Measurements from ENCODE around the gene SLC35A3.
A peak's percentile ranks its signal among the peaks of the same experiment; 100 is the strongest.
"Not testable (repeated sequence)": the region's sequence is repeated elsewhere in the genome, so short reads cannot be mapped to it uniquely, and the experiment has no call there.

SLC35A3 gene

GRCh38 chr1:100045206-100045605 lies 75.4 kb downstream of the SLC35A3 start:
- H3K9ac ChIP-seq (ENCODE audit: low read length in 5 of 5), result no peak overlapping the region
- no peaks in the 10 kb centered on the region for H3K36me3 ChIP-seq (ENCODE audit: control insufficient read depth in 5 of 5, insufficient read depth in 5 of 5, low read length in 5 of 5)
- H3K4me1 ChIP-seq (ENCODE audit: control insufficient read depth in 5 of 5, insufficient read depth in 5 of 5, low read length in 5 of 5), result peaks cover 0 to 10% (median 4%) of the 10 kb centered on the region in 5 donors
- H3K9me3 ChIP-seq (ENCODE audit: control insufficient read depth in 5 of 5, low read length in 5 of 5), result no peaks in the 10 kb centered on the region
- H3K27ac ChIP-seq (ENCODE audit: low read depth, low read length), result no peak overlapping the region
- no peaks in the 10 kb centered on the region for H3K27me3 ChIP-seq (ENCODE audit: control insufficient read depth in 5 of 5, insufficient read depth in 4 of 5, low read length in 5 of 5)
- no peak overlapping the region for H3K4me3 ChIP-seq (ENCODE audit: low read depth in 1 of 5, low read length in 5 of 5)

- H3K9me3 ChIP-seq (ENCODE audit: control insufficient read depth in 5 of 5, low read length in 5 of 5); H3K4me3 ChIP-seq (ENCODE audit: low read depth in 1 of 5, low read length in 5 of 5); H3K4me1 ChIP-seq (ENCODE audit: control insufficient read depth in 5 of 5, insufficient read depth in 5 of 5, low read length in 5 of 5); H3K27me3 ChIP-seq (ENCODE audit: control insufficient read depth in 5 of 5, insufficient read depth in 4 of 5, low read length in 5 of 5); H3K9ac ChIP-seq (ENCODE audit: low read length in 5 of 5); H3K27ac ChIP-seq (ENCODE audit: low read depth, low read length); H3K36me3 ChIP-seq (ENCODE audit: control insufficient read depth in 5 of 5, insufficient read depth in 5 of 5, low read length in 5 of 5): not testable (repeated sequence)
These were observed 77.5 kb downstream of the SLC35A3 start for GRCh38 chr1:100047235-100047708.

DNA sequence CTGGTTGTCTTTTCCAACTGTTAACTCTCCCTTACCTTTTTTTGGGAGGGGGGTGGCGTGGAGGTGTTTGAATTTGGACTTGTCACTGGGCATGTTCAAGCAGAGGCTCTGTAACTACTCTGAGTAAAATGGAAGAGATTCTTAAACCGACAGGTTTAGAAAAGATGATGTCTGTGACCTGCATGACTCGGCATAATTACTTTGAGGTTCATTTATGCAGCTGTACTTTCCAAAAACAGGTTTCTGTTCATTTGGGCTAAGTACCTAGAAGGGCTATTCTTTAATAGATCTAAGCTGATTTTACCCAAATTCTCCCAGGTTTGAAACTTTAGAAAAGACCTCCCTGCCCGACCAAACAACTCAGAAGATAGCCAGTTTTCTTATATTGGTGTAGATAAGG lies 80.3 kb downstream of the SLC35A3 start:
- Histone ChIP-seq H3K27ac (ENCODE audit: low read depth, low read length) (no peak overlapping the region), H3K4me1 (ENCODE audit: control insufficient read depth in 5 of 5, insufficient read depth in 5 of 5, low read length in 5 of 5) (peaks cover 0 to 5% (median 0%) of the 10 kb centered on the region in 5 donors), H3K27me3 (ENCODE audit: control insufficient read depth in 5 of 5, insufficient read depth in 4 of 5, low read length in 5 of 5) (no peaks in the 10 kb centered on the region), H3K9ac (ENCODE audit: low read length in 5 of 5) (no peak overlapping the region), H3K4me3 (ENCODE audit: low read depth in 1 of 5, low read length in 5 of 5) (no peak overlapping the region), H3K9me3 (ENCODE audit: control insufficient read depth in 5 of 5, low read length in 5 of 5) (no peaks in the 10 kb centered on the region), H3K36me3 (ENCODE audit: control insufficient read depth in 5 of 5, insufficient read depth in 5 of 5, low read length in 5 of 5) (peaks cover 0 to 3% (median 0%) of the 10 kb centered on the region in 5 donors)

DNA sequence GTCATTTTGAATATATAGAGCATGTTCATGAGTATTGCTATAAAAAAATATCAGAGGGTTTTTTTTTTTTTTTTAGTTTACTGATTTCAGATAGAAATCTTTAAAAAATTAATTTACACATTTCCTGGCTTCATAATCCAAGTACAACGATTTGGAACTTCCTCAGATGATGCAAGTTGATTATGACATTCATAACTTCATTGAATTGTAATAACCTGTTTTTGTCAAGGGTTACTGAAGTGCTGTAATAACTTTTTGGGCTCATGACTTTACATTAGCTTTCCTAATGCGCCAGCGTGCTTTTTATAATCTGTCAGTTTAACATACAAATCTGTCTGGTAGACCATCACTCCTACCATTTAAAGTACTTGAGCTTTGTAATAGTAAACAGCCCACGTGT lies 81.6 kb downstream of the SLC35A3 start:
- H3K4me1 ChIP-seq (ENCODE audit: control insufficient read depth in 5 of 5, insufficient read depth in 5 of 5, low read length in 5 of 5), result peaks cover 0 to 5% (median 0%) of the 10 kb centered on the region in 5 donors
- peaks cover 0 to 3% (median 0%) of the 10 kb centered on the region in 5 donors for H3K36me3 ChIP-seq (ENCODE audit: control insufficient read depth in 5 of 5, insufficient read depth in 5 of 5, low read length in 5 of 5)
- no peaks in the 10 kb centered on the region for H3K27me3 ChIP-seq (ENCODE audit: control insufficient read depth in 5 of 5, insufficient read depth in 4 of 5, low read length in 5 of 5)
- H3K9me3 ChIP-seq (ENCODE audit: control insufficient read depth in 5 of 5, low read length in 5 of 5), result no peaks in the 10 kb centered on the region
- H3K4me3 ChIP-seq (ENCODE audit: low read depth in 1 of 5, low read length in 5 of 5), result no peak overlapping the region
- no peak overlapping the region for H3K27ac ChIP-seq (ENCODE audit: low read depth, low read length)
- H3K9ac ChIP-seq (ENCODE audit: low read length in 5 of 5), result no peak overlapping the region

DNA sequence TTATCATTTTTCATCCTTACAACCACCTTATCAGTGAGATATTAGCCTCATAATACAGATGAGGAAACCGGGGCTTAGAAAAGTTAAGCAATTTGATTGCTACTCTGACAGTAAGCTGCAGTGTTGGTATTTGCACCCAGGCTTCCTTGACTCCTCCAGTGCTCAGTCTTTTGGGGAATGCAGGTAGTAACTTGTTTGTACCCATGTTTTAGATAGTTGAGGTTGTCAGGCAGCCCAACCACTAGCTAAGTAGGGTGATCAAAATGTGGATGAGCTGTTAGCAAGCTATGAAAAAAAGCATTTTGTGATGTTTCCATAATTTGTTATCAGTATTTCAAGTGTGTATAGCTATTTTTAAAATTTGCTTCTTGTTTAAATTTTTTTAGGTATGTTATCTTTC lies 82.1 kb downstream of the SLC35A3 start:
- H3K27ac ChIP-seq (ENCODE audit: low read depth, low read length), result no peak overlapping the region

GRCh38 chr1:100053119-100053518 lies 83.3 kb downstream of the SLC35A3 start:
- H3K27me3 ChIP-seq (ENCODE audit: control insufficient read depth in 5 of 5, insufficient read depth in 4 of 5, low read length in 5 of 5), result no peaks in the 10 kb centered on the region
- no peaks in the 10 kb centered on the region for H3K9me3 ChIP-seq (ENCODE audit: control insufficient read depth in 5 of 5, low read length in 5 of 5)
- H3K4me3 ChIP-seq (ENCODE audit: low read depth in 1 of 5, low read length in 5 of 5), result no peak overlapping the region
- H3K9ac ChIP-seq (ENCODE audit: low read length in 5 of 5), result no peak overlapping the region
- H3K36me3 ChIP-seq (ENCODE audit: control insufficient read depth in 5 of 5, insufficient read depth in 5 of 5, low read length in 5 of 5), result peaks cover 0 to 6% (median 4%) of the 10 kb centered on the region in 5 donors
- no peak overlapping the region for H3K27ac ChIP-seq (ENCODE audit: low read depth, low read length)
- peaks cover 0 to 5% (median 0%) of the 10 kb centered on the region in 5 donors for H3K4me1 ChIP-seq (ENCODE audit: control insufficient read depth in 5 of 5, insufficient read depth in 5 of 5, low read length in 5 of 5)

More for the DNA sequence above, 82.1 kb downstream of the SLC35A3 start:
- Histone ChIP-seq H3K36me3 (ENCODE audit: control insufficient read depth in 5 of 5, insufficient read depth in 5 of 5, low read length in 5 of 5) (peaks cover 0 to 3% (median 0%) of the 10 kb centered on the region in 5 donors), H3K9me3 (ENCODE audit: control insufficient read depth in 5 of 5, low read length in 5 of 5) (no peaks in the 10 kb centered on the region), H3K9ac (ENCODE audit: low read length in 5 of 5) (no peak overlapping the region), H3K4me1 (ENCODE audit: control insufficient read depth in 5 of 5, insufficient read depth in 5 of 5, low read length in 5 of 5) (peaks cover 0 to 5% (median 0%) of the 10 kb centered on the region in 5 donors), H3K4me3 (ENCODE audit: low read depth in 1 of 5, low read length in 5 of 5) (no peak overlapping the region), H3K27me3 (ENCODE audit: control insufficient read depth in 5 of 5, insufficient read depth in 4 of 5, low read length in 5 of 5) (no peaks in the 10 kb centered on the region)

GRCh38 chr1:100053727-100054126 lies 83.9 kb downstream of the SLC35A3 start:
- Histone ChIP-seq H3K9ac (ENCODE audit: low read length in 5 of 5) (no peak overlapping the region), H3K9me3 (ENCODE audit: control insufficient read depth in 5 of 5, low read length in 5 of 5) (no peaks in the 10 kb centered on the region), H3K27me3 (ENCODE audit: control insufficient read depth in 5 of 5, insufficient read depth in 4 of 5, low read length in 5 of 5) (no peaks in the 10 kb centered on the region), H3K4me1 (ENCODE audit: control insufficient read depth in 5 of 5, insufficient read depth in 5 of 5, low read length in 5 of 5) (peaks cover 0 to 5% (median 0%) of the 10 kb centered on the region in 5 donors), H3K27ac (ENCODE audit: low read depth, low read length) (no peak overlapping the region), H3K36me3 (ENCODE audit: control insufficient read depth in 5 of 5, insufficient read depth in 5 of 5, low read length in 5 of 5) (peaks cover 0 to 6% (median 5%) of the 10 kb centered on the region in 5 donors), H3K4me3 (ENCODE audit: low read depth in 1 of 5, low read length in 5 of 5) (no peak overlapping the region)

- Histone ChIP-seq H3K27ac (ENCODE audit: low read depth, low read length) (no peak overlapping the region), H3K4me1 (ENCODE audit: control insufficient read depth in 5 of 5, insufficient read depth in 5 of 5, low read length in 5 of 5) (peaks cover 0 to 3% (median 0%) of the 10 kb centered on the region in 5 donors), H3K27me3 (ENCODE audit: control insufficient read depth in 5 of 5, insufficient read depth in 4 of 5, low read length in 5 of 5) (no peaks in the 10 kb centered on the region), H3K9ac (ENCODE audit: low read length in 5 of 5) (no peak overlapping the region), H3K36me3 (ENCODE audit: control insufficient read depth in 5 of 5, insufficient read depth in 5 of 5, low read length in 5 of 5) (peaks cover 23 to 49% (median 32%) of the 10 kb centered on the region in 5 donors), H3K9me3 (ENCODE audit: control insufficient read depth in 5 of 5, low read length in 5 of 5) (no peaks in the 10 kb centered on the region), H3K4me3 (ENCODE audit: low read depth in 1 of 5, low read length in 5 of 5) (no peak overlapping the region)
These were observed 91.9 kb downstream of the SLC35A3 start for GRCh38 chr1:100061681-100062080.

- Histone ChIP-seq H3K27me3 (ENCODE audit: control insufficient read depth in 5 of 5, insufficient read depth in 4 of 5, low read length in 5 of 5) (no peaks in the 10 kb centered on the region), H3K9ac (ENCODE audit: low read length in 5 of 5) (no peak overlapping the region), H3K27ac (ENCODE audit: low read depth, low read length) (peak overlapping the region; percentile 11), H3K4me3 (ENCODE audit: low read depth in 1 of 5, low read length in 5 of 5) (no peak overlapping the region), H3K9me3 (ENCODE audit: control insufficient read depth in 5 of 5, low read length in 5 of 5) (no peaks in the 10 kb centered on the region), H3K36me3 (ENCODE audit: control insufficient read depth in 5 of 5, insufficient read depth in 5 of 5, low read length in 5 of 5) (peaks cover 35 to 68% (median 52%) of the 10 kb centered on the region in 5 donors), H3K4me1 (ENCODE audit: control insufficient read depth in 5 of 5, insufficient read depth in 5 of 5, low read length in 5 of 5) (peaks cover 0 to 3% (median 0%) of the 10 kb centered on the region in 5 donors)
These were observed 95.6 kb downstream of the SLC35A3 start for GRCh38 chr1:100065183-100065968.

DNA sequence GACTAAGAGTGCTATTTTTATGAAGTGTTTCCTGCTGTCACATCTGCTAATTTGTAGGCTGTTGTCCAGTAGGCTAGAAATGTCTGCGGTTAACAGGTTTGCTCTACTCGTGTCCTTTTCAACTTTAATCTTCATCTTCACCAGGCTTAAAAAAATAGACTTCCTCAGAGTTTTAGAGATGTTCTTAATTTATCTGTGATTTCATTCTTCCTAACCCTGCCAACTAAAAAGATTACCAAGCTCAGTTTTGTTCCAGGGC lies 96.1 kb downstream of the SLC35A3 start:
- Histone ChIP-seq H3K27ac (ENCODE audit: low read depth, low read length) (no peak overlapping the region), H3K9ac (ENCODE audit: low read length in 5 of 5) (no peak overlapping the region), H3K4me3 (ENCODE audit: low read depth in 1 of 5, low read length in 5 of 5) (no peak overlapping the region), H3K4me1 (ENCODE audit: control insufficient read depth in 5 of 5, insufficient read depth in 5 of 5, low read length in 5 of 5) (peaks cover 0 to 3% (median 0%) of the 10 kb centered on the region in 5 donors), H3K36me3 (ENCODE audit: control insufficient read depth in 5 of 5, insufficient read depth in 5 of 5, low read length in 5 of 5) (peaks cover 29 to 65% (median 52%) of the 10 kb centered on the region in 5 donors), H3K27me3 (ENCODE audit: control insufficient read depth in 5 of 5, insufficient read depth in 4 of 5, low read length in 5 of 5) (no peaks in the 10 kb centered on the region), H3K9me3 (ENCODE audit: control insufficient read depth in 5 of 5, low read length in 5 of 5) (no peaks in the 10 kb centered on the region)
